ENCODE results near the gene ADGRE1. TPM values are rescaled to one million over a fixed set of nuclear protein-coding genes. Genes with fewer than 3 reads are reported as not detected.

Gene ADGRE1
- total and polyA plus RNA-seq, 2 of the 4 experiments (the other 2 are of a cell fraction) = not detected

DNA sequence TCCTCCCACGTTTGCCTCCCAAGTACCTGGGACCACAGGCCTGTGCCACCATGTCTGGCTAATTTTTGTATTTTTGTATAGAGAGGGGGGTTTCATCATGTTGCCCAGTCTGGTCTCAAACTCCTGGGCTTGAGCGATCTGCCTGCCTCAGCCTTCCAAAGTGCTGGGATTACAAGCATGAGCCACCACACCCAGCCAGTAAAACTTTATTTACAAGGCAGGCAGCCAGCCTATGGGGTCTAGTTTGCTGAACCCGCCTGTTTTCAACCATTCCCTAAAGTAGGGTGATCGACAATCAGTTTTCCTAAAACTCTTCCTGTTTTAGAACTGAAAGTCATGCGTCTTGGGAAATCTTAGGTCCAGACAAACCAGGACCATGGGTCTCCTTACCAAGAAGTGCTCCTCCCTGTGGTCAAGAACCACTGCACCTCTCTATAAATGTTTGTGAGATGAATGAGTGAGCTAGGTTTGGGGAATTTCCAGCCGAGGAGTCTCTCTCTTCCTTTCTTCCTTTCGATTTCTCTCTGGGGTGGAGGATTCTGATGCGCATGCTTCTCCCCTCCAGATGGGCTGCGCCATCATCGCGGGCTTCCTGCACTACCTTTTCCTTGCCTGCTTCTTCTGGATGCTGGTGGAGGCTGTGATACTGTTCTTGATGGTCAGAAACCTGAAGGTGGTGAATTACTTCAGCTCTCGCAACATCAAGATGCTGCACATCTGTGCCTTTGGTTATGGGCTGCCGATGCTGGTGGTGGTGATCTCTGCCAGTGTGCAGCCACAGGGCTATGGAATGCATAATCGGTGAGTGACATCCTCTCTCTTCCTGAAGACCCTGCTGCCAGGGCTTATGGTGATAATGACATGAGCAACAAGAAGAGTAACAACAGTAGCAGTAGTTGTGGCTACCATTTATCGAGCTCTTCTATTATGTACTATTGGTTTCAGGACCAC is 38.7 kb downstream of the ADGRE1 start:
- BruUV-seq (replicated peaks) = no TSS peak
- POLR2A ChIA-PET (ENCODE audit: unreplicated experiment) = no interaction called here
- no peaks in the 10 kb centered on the region for H3K79me1 ChIP-seq (ENCODE audit: low read depth in 1 of 2, low read length in 2 of 2)

More for the DNA sequence above, 38.7 kb downstream of the ADGRE1 start:
- Histone ChIP-seq H4K20me1 (ENCODE audit: insufficient read depth, low read length) (no peaks in the 10 kb centered on the region), H2AK5ac (ENCODE audit: low read depth, low read length) (no peak overlapping the region), H3K4me2 (ENCODE audit: low read depth, low read length) (no peak overlapping the region), H3K27me3 (ENCODE audit: control insufficient read depth, insufficient read depth, low read length) (no peaks in the 10 kb centered on the region), H4K91ac (ENCODE audit: insufficient read depth, low read depth, low read length) (no peak overlapping the region), H3K4ac (ENCODE audit: low read depth, low read length) (no peak overlapping the region), H3K18ac (ENCODE audit: low read depth, low read length) (no peak overlapping the region), H2AFZ (replicated peaks; ENCODE audit: low read length, poor library complexity) (no peak overlapping the region), H3K56ac (ENCODE audit: extremely low read depth, insufficient read depth, low read length) (no peak overlapping the region), H2AK9ac (replicated peaks; ENCODE audit: low read depth, low read length, poor library complexity) (no peak overlapping the region), H3K36me3 (ENCODE audit: control insufficient read depth, insufficient read depth, low read length) (no peaks in the 10 kb centered on the region), H3K27ac (ENCODE audit: insufficient read depth, low read length) (no peak overlapping the region), H3K23ac (ENCODE audit: low read depth, low read length) (no peak overlapping the region), H2BK15ac (ENCODE audit: low read depth, low read length) (no peak overlapping the region), H3K9me1 (ENCODE audit: insufficient read depth, low read length) (no peaks in the 10 kb centered on the region), H3K4me3 (ENCODE audit: insufficient read depth, low read depth, low read length) (no peak overlapping the region), H3K4me1 (ENCODE audit: control insufficient read depth, insufficient read depth, low read length) (no peaks in the 10 kb centered on the region), H4K8ac (ENCODE audit: low read depth in 2 of 2, low read length in 2 of 2) (no peak overlapping the region), H3K9me3 (ENCODE audit: control insufficient read depth, insufficient read depth, low read length) (peaks cover 27% of the 10 kb centered on the region), H4K5ac (ENCODE audit: low read depth, low read length) (no peak overlapping the region), H2BK20ac (ENCODE audit: low read depth, low read length) (no peak overlapping the region), H3K9ac (ENCODE audit: low read depth, low read length) (no peak overlapping the region), H3K14ac (replicated peaks; ENCODE audit: low read depth, low read length) (no peak overlapping the region), H2BK120ac (ENCODE audit: low read depth, low read length) (no peak overlapping the region), H2BK5ac (ENCODE audit: low read depth, low read length, poor library complexity, severe bottlenecking) (no peak overlapping the region)
- ATAC-seq (ENCODE audit: low read depth) (no peak), DNase-seq (no peak)
- CTCF ChIA-PET = no interaction called here
- intact Hi-C loops (cut with micrococcal nuclease) (no loop called here), in situ Hi-C loops (cut with MboI; ENCODE audit: low sequenced_read_pairs) (no loop called here), dilution Hi-C loops (cut with HindIII; ENCODE audit: low sequenced_read_pairs, unreplicated experiment) (no loop called here)
- WGBS, 2 experiments (ENCODE audit: extremely low coverage in 2 of 2, insufficient read length in 1 of 2) = 33% methylated on average over 1 of the region's 15 CpGs; no CpG with 5 or more reads in 1 of the 2 experiments
- TF ChIP-seq MAFK (IDR thresholded peaks at IDR 0.05; ENCODE audit: low read depth, low read length) (no peak), SMC3 (IDR thresholded peaks at IDR 0.05; ENCODE audit: low read depth, low read length) (no peak), MAZ (IDR thresholded peaks at IDR 0.05; ENCODE audit: borderline replicate concordance, low read depth, low read length) (no peak), RAD21 (IDR thresholded peaks at IDR 0.05; ENCODE audit: low read length) (no peak)
